GM12878 (cell line): Measurements from ENCODE around the gene EPS8. TPM values are rescaled to one million over a fixed set of nuclear protein-coding genes. Genes with fewer than 3 reads are reported as not detected.

Experiments
- ATF2 ChIP-seq: IDR thresholded peaks from 2 replicates; pipeline ENCODE4 v1.6.1; 2012; ENCODE audit warnings: low read length, inconsistent platforms
- BCL11A ChIP-seq: IDR thresholded peaks from 2 replicates; pipeline ENCODE4 v1.6.1; 2011; ENCODE audit warnings: low read depth, low read length
- BRCA1 ChIP-seq: IDR thresholded peaks from 2 replicates; pipeline ENCODE4 v1.6.1; 2011; ENCODE audit warnings: low read depth, low read length, improper control_type of control experiment
- CHD2 ChIP-seq: IDR thresholded peaks from 2 replicates; pipeline ENCODE4 v1.6.1; 2011; ENCODE audit warnings: low read depth, low read length, improper control_type of control experiment, borderline replicate concordance
- CHD4 ChIP-seq: fragments of 200-600 bp; sonication (generic); IDR thresholded peaks from 2 replicates; pipeline ENCODE4 v1.6.1; 2016; ENCODE audit warnings: mild to moderate bottlenecking
- EZH2 ChIP-seq: IDR thresholded peaks from 2 replicates; pipeline ENCODE4 v1.6.1; 2012; ENCODE audit warnings: low read depth, mild to moderate bottlenecking, control low read depth, inconsistent platforms, low read length, borderline replicate concordance; ENCODE audit not compliant: control insufficient read depth
- HSF1 ChIP-seq: fragments of 150-350 bp; IDR thresholded peaks from 2 replicates; pipeline ENCODE4 v1.6.1; 2014; ENCODE audit warnings: mild to moderate bottlenecking, low read depth, low read length
- JUND ChIP-seq: IDR thresholded peaks from 2 replicates; pipeline ENCODE4 v1.6.1; 2012; ENCODE audit warnings: low read depth, mild to moderate bottlenecking, low read length, improper control_type of control experiment, moderate library complexity
- MEF2B ChIP-seq: fragments of 450-650 bp; IDR thresholded peaks from 2 replicates; pipeline ENCODE4 v1.6.1; 2018; ENCODE audit warnings: mild to moderate bottlenecking, moderate library complexity; ENCODE audit not compliant: partially characterized antibody, poor library complexity, severe bottlenecking
- NFYA ChIP-seq: IDR thresholded peaks from 2 replicates; pipeline ENCODE4 v1.6.1; 2011; ENCODE audit warnings: low read depth, mild to moderate bottlenecking, low read length, improper control_type of control experiment, borderline replicate concordance
- NR2C2 ChIP-seq: IDR thresholded peaks from 2 replicates; pipeline ENCODE4 v1.6.1; 2011; ENCODE audit warnings: borderline replicate concordance, low read depth; ENCODE audit not compliant: control insufficient read depth, insufficient read length
- RAD21 ChIP-seq: IDR thresholded peaks from 2 replicates; pipeline ENCODE4 v1.6.1; 2011; ENCODE audit warnings: mild to moderate bottlenecking, low read depth, low read length, moderate library complexity; ENCODE audit not compliant: insufficient read depth
- RELB ChIP-seq: fragments of 450-650 bp; IDR thresholded peaks from 2 replicates; pipeline ENCODE4 v1.6.1; 2017; ENCODE audit warnings: low read depth, mild to moderate bottlenecking, moderate library complexity
- SIN3A ChIP-seq: IDR thresholded peaks from 2 replicates; pipeline ENCODE4 v1.6.1; 2012; ENCODE audit warnings: low read depth, low read length, improper control_type of control experiment
- SKIL ChIP-seq: fragments of 450-650 bp; IDR thresholded peaks from 2 replicates; pipeline ENCODE4 v1.6.1; 2017; ENCODE audit warnings: mild to moderate bottlenecking, low read depth, inconsistent platforms; ENCODE audit not compliant: poor library complexity, severe bottlenecking
- SMC3 ChIP-seq: IDR thresholded peaks from 2 replicates; pipeline ENCODE4 v1.6.1; 2011; ENCODE audit warnings: low read length, improper control_type of control experiment, borderline replicate concordance
- SREBF2 ChIP-seq: IDR thresholded peaks from 2 replicates; pipeline ENCODE4 v1.6.1; 2012; ENCODE audit warnings: mild to moderate bottlenecking, low read length
- YBX1 ChIP-seq: fragments of 450-650 bp; IDR thresholded peaks from 2 replicates; pipeline ENCODE4 v1.6.1; 2016; ENCODE audit warnings: antibody characterized with exemption
- ZNF687 ChIP-seq: fragments of 450-650 bp; IDR thresholded peaks from 2 replicates; pipeline ENCODE4 v1.6.1; 2017; ENCODE audit warnings: mild to moderate bottlenecking, moderate library complexity
- polyA plus RNA-seq, 11 experiments: library from polyadenylated mRNA; depleted of rRNA in 4 of 11; unstranded in 6 of 11; stranded (reverse) in 5 of 11; fragments of >200 nt; fragmentation: Nextera tagmentation in 4 of 11; fragmentation: Illumina TruSeq in 1 of 11; extraction: Ambion mirVana in 4 of 11; extraction: Trizol in 1 of 11; gene quantifications; 1 replicate in 1 of 11; 2 replicates in 10 of 11; pipeline versions ENCODE4 v1.2.1 to v1.2.3, GENCODE V29; 2011 to 2016; ENCODE audit warnings: inconsistent platforms in 2 of 11, missing spikeins in 2 of 11, low read depth in 1 of 11
- total RNA-seq, 4 experiments: library from RNA; depleted of rRNA in 3 of 4; stranded (reverse); fragments of >200 nt in 3 of 4; fragmentation: Illumina TruSeq in 1 of 4; extraction: Trizol in 1 of 4; gene quantifications; 2 replicates each; pipeline versions ENCODE4 v1.2.1 to v1.2.3, GENCODE V29; 2013 to 2021

EPS8 gene
- total and polyA plus RNA-seq, 10 of the 15 experiments (the other 5 are each of a cell fraction or from before 2014, with no cell fraction given) = 1.3 to 127 (median 3.4) TPM

GRCh38 chr12:15733136-15733535, 56.1 kb downstream of the EPS8 start (continued):
- TF ChIP-seq ZNF687 (0 out of 2 replicates have a peak, but pooled peaks have one; percentile 39), NFYA (no peak), SKIL (peak; percentile 11), JUND (no peak), ATF2 (no peak), BCL11A (no peak), YBX1 (no peak), RAD21 (no peak), HSF1 (no peak), SREBF2 (no peak), CHD4 (no peak), EZH2 (no peak), NR2C2 (no peak), SIN3A (no peak), BRCA1 (no peak), RELB (peak; percentile 77; the same call in 1 of the 2 replicates), CHD2 (peak; percentile 54; the same call in 1 of the 2 replicates), SMC3 (no peak), MEF2B (peak; percentile 16)
